GM18951 (cell line): ENCODE data around the gene AKAP1.

Experiments used
- POLR2A ChIP-seq: IDR thresholded peaks from 4 replicates; pipeline ENCODE4 v1.6.1; 2011; ENCODE audit warnings: mild to moderate bottlenecking; ENCODE audit not compliant: insufficient read length, insufficient read depth; ENCODE audit errors: extremely low read depth
- in situ Hi-C: fragments of 300-500 bp; cut with MboI; formaldehyde crosslinking; loops from one replicate; pipeline ENCODE4 v1.12.0; 2022; ENCODE audit warnings: low sequenced_read_pairs, mixed read lengths, inconsistent platforms; ENCODE audit not compliant: unreplicated experiment

AKAP1 gene

DNA sequence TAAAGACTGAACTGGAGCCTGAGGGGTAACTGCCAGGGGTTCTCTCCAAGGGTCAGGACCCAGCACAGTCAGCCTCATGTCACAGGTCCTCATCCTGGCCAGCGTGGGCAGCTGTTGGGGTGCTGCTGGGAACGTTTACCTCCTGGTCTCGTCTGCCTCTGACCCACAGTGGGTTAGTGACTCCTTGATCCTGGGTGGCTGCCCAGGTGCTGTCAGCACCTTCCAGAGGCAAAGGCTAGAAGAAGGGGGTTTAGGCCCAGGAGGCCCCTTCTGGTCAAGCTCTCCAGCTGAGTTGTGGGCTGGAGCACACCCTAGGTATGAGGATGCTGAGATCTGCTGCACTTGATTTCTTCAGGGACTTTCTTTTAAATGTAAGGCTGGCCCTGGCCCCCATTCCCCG, 30.3 kb downstream of the AKAP1 start:
- TF ChIP-seq POLR2A = no peak
- in situ Hi-C loops = no loop called here

DNA sequence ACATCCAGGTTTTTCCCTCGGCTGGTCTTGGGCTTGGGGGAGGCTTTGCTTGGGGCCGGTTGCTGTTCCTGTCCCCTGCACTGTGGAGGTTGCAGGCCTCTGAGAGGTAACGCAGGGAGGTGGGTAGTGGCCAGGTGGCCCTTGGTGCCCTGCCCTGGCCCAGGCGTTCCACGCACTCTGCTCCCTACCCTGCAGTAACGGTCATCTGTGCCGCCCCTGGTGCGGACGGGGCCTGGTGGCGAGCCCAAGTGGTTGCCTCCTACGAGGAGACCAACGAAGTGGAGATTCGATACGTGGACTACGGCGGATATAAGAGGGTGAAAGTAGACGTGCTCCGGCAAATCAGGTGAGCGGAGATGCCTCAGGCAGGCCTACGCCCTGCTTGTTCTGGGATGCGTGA, 30.9 kb downstream of the AKAP1 start:
- in situ Hi-C loops = no loop called here
- no peak for TF ChIP-seq POLR2A

DNA sequence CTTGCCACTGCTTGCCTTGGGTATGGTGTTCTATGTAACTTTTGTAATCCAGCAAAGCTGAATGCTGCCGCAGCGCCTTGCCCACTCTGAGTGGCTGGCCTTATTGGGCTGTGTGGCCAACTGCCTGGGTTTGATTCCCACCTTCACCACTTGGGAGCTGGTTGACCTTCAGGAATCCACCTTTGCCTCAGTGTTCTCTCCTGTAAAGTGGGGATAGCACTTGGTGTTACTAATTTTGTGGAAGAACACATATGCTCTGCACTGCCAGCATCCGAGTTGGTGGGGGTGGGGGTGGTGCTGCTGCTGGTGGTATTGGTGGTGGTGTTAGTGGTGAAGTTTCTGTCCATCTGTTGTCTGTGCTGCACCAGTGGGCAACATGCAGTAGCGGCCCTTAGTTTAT, 32.8 kb downstream of the AKAP1 start:
- in situ Hi-C loops = no loop called here
- TF ChIP-seq POLR2A = no peak

DNA sequence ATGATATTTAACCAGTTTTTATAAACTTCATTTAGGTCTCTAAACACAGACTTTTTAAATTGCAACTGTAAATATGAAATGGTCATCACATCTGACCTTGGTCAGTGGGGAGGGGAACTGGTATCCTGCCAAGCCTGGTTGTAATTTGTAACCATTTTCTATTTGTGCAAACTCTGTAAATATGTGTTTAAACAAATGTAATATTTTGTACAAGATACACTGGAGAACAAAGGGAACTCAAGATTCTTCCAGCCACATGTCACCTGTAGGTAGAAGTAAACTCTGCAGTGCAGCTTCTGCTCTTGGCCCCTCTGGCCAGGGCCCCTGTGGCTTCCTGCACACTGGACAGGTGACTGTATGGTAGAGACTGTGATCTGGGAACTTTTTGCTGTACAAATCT, 35.8 kb downstream of the AKAP1 start:
- in situ Hi-C loops = no loop called here
- TF ChIP-seq POLR2A = no peak

DNA sequence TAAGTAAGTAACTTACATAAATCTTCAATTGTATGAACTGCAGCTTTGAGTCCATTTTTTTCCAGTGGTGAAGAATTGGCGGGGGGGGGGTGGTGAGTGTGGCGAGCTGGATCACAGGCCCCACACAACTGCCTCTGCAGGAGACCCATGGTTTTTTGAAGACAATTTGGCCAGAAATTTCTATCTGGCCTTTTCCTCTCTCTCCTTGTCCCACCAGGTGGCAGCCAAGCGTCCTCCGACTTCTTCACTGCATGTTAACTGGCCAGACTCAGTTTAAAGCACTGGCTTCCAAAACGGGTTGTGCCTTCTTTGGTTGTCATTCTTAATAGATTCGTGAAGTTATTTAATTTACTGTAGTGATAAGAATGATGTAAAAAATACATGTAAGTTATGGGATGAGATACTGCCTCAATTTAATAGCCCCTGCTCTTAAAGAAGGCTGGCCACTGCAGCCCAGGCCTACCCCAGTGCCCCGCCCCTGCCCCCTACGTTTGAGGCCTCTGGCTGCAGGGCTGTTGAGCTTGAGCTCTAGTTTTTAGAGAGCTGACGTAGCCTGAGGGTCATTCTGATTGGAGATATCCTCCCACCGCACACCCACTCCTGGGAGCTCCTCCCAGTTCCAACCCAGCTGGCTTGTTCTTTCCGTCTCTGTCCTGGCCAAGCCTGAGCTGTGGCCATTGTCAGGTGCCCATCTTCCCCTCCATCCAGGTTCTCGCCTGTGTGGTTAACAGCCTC, 36.4 kb downstream of the AKAP1 start:
- TF ChIP-seq POLR2A = no peak
- in situ Hi-C loops = no loop called here

DNA sequence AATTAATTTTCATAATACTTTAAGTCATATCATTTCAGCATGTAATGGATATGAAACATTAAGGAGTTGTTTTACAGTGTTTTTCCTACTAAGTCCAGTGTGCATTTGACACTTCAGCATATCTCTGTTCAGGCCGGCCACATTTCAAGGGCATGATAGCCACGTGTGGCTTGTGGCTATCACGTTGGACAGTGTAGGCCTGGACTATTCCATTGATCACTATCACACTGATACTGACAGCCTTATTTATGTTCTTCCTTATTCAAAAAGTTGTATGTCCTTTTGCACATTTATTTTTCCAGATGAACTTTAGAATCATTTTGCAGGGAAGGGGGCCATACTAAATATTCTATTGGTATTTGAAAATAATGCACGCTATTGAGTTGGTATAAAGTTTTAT, 39.0 kb downstream of the AKAP1 start:
- in situ Hi-C loops = no loop called here
- TF ChIP-seq POLR2A = no peak

DNA sequence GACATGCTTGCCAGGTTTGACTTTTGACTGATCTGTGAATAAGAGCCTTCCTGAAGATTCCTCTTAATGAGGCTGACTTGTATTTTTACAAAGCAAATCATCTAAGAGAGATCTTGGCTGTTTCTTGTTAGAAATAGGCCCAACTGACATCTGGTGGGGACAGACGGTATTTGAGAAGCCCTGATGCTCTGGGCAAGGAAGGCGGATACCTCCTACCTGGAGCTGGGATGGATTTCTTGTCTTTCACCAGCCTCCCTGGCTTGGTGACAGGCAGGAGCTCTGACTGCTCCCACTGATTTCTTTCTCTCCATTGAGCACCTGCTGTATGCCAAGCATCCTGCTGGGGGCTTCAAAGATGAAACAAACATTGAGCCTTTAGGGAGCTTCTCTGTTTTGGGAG, 40.4 kb downstream of the AKAP1 start:
- in situ Hi-C loops = loop anchor here (25.0 kb wide), 1 partner anchor 612 kb away; the partner anchor contains the start of gene CCDC182

DNA sequence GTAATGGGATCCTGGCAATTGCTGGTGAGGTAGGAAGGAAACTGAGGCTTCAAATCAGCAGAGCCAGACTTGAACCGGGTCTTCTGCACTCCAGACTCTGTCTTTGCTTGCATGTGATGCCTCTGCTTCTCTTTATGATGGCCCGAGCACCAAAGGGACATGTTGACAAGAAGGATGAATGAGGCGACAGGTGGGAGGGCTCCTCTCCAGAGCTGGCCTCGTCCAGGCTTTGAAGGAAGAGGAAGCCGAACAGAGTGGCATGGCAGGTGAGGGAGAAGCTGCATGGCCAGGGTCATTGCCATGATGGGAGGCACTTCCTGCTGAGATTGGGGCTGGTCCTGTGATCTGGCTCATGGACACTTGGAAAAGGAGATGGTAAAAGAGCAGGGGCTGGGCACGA, 40.8 kb downstream of the AKAP1 start:
- TF ChIP-seq POLR2A = no peak
- in situ Hi-C loops = loop anchor here (25.0 kb wide), 1 partner anchor 611 kb away; the partner anchor contains the start of gene CCDC182

More for the DNA sequence above, 40.4 kb downstream of the AKAP1 start:
- no peak for TF ChIP-seq POLR2A

DNA sequence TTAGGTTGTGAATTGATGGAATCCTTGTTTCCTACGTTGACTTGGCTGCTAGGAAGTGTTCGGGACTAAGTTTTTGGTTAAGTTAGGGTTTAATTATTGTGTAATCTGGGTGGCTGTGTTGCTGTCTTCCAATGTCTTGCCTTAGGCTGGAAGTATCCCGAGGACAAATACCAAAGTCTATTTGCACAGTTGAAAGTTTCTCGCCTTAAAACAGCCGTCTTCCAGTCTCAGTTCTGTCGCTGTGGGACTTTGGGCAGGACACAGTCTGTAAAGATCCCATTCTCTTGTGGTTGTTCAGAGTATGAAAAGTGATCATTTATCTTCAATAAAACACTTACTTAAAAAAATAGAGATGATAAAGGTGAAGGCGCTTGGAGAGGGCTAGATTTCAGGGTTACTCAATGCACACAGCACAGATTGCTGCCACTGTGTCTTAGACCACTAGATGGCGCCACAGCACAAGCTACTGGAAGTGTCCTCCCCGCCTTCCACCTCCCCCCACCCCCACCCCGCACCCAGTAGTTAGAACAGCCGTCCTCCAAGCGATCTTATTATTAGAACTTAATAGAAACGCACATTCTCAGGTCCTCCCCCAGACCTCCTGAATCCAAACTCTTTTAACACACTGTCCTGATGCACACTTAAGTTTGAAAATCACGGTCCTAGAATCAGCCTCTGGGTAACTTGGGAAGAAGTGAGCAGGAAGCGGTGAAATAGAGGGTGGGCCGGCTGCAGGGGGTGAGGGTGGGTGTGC, 45.8 kb downstream of the AKAP1 start:
- no peak for TF ChIP-seq POLR2A
- in situ Hi-C loops = loop anchor here (25.0 kb wide), 1 partner anchor 606 kb away; the partner anchor contains the start of gene CCDC182

DNA sequence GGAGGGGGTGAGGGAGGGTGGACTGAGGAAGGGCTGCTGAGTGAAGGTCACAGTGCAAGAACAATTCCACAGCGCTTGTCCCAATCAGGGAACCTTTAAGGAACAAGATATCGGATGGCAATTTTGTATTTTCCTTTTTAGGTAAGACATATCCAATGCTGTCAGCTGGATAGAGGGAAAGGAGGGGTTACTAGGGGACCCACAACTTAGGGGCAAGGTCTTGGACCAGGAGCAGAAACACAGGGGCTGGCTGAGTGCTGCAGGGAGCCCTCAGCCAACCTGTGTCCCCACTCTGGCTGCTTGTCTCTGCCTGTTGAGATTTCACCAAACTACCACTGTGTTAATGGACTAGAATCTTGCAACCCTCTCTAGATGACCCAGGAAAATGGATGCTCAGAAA, 47.6 kb downstream of the AKAP1 start:
- in situ Hi-C loops = loop anchor here (25.0 kb wide), 1 partner anchor 605 kb away; the partner anchor contains the start of gene CCDC182
- no peak for TF ChIP-seq POLR2A

DNA sequence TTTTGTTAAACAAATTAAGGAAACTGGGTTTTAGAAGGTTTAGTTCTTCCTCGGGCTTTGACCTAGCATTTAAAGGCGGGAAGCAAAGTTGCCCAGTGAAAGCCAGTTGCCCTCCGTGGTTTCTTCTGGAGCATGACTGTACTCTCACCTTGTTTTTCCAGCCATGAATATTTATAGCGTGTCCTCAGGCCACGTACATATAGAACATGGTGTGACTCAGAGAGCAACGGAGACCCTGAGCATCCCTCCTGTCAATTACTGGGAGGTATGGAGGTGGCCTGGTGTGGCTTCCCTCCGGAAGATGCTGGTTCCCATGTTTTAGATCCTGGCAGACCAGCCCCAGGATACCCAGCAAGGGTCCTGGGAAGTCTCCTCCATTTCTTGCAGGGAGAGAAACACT, 48.4 kb downstream of the AKAP1 start:
- TF ChIP-seq POLR2A = no peak
- in situ Hi-C loops = loop anchor here (25.0 kb wide), 1 partner anchor 604 kb away; the partner anchor contains the start of gene CCDC182

DNA sequence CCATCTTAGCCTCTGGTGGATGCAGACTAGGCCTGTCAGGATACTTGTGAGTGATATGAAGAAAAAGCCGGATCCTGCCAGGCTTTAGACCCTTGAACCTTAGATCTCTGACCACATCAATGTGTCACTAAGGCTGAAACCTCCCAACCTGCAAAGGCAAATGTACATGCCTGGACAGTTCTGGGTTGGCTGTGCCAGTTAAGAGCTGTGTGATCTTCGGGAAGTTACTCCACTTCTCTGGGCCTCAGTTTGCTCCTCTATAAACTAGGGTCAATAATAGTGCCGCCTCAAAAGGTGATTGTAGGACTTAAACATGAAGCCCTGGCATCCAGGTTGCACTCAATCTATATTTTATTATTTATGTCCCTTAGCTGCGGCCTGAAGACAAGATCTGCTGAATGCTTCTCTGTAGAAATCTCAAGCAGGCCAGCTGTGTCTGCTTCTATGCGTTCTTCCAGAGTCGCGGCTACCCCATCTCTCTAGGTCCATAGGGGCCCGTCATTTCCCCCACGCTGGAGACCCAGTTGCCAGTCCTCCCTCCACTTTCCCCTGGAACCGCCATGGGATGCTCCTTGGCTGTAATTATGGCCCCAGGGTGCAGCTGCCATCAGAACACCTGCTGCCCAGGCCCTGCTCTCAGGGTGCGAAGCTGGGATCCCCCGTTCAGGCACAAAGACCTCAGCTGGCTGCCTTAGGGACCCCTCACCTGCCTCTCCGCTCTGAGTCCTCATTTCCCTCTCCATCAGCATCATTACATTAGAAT, 50.2 kb downstream of the AKAP1 start:
- no peak for TF ChIP-seq POLR2A
- in situ Hi-C loops = loop anchor here (25.0 kb wide), 1 partner anchor 602 kb away; the partner anchor contains the start of gene CCDC182

DNA sequence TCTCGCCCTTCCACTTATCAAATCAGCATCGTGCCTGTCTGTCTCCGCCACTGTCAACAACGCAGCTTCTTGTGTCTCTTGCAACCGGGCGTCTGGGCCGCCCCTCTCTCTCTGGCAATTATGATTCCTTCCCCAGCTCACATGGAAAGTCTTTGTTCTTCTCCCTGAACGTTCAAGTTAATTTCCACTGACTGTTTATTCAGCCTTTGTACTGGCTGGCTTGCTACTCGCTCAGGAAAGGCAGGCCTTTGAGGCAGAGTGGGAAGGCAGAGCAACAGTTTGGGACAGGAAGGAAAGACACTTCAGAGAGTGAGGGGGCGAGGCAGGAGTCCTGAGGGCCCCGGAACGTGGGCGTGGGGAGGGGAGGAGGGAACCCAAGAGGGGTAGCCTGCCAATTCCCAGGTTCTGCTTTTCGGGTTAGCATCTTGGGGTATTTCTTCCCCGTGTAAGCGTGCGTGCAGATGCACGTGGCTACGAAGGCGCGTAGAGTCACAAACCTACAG, 50.8 kb downstream of the AKAP1 start:
- in situ Hi-C loops = loop anchor here (25.0 kb wide), 1 partner anchor 601 kb away; the partner anchor contains the start of gene CCDC182
- no peak for TF ChIP-seq POLR2A
